H54 (cell line): ENCODE measurements around the gene IPO7.
A peak's percentile ranks its signal among the peaks of the same experiment; 100 is the strongest.
"Not testable (repeated sequence)": the region's sequence is repeated elsewhere in the genome, so short reads cannot be mapped to it uniquely, and the experiment has no call there.

Experiments
- DNase-seq: peaks from one replicate; pipeline ENCODE4 v3.0.0; 2011; ENCODE audit warnings: low spot score, mixed read lengths; ENCODE audit not compliant: insufficient read length
- FAIRE-seq: peaks from 3 replicates; lab custom pipeline; 2011; peaks lifted over from hg19 to GRCh38; lab: Jason Lieb, UNC
- POLR2A ChIP-seq: IDR thresholded peaks from 2 replicates; pipeline ENCODE4 v1.6.1; 2011; ENCODE audit warnings: low read depth, mild to moderate bottlenecking, low read length

The IPO7 gene

DNA sequence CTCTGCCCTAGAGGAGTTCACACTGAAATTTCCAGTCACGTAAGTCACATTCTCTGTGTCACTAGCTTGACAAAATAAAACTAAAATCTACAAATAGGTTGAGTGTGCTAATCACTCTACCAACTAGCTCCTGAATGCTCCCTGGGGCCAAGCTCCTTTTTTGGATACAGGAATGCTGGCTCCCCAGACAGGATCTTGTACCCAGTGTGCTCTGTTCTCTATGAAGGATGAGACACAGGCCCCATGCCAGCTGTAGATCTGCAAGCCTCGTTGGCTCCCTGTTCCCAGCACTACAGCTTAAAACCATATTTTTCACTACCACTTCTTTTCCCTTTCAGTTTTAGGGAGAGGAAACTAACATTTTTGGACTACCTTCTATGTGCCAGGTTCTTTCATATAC is 3.7 kb upstream of the IPO7 start:
- FAIRE-seq (no peak), DNase-seq (no peak)
- no peak for TF ChIP-seq POLR2A

DNA sequence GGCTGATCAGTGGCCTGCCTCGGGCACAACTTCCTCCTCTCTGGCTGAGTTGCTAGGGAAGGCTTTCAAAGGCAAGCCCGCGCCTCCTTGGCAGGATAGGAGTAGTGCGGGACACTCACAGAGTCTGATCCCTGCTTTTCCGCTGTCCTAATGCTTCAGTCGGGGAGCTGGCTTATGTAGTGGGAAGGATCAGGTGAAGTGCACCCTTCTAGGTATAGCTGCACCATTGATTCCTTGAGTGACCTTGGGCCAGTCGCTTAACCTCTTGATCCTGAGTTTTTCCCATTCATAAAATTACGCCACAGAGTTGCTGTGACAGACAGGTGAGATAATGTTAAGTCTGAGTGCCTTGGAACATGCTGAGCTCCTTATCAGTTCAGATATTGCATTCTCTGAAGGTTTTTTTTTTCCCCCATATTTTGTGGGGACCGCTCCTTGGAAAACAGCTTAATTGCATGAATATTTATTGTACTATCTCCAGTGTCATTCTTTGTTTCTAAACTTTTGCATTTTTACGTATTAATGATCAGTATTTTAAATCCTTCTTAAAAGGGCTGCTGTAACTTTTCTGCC is 961 bp downstream of the IPO7 start:
- no peak; the same call in 1 of the 2 replicates for TF ChIP-seq POLR2A
- no peak for DNase-seq
- peak; percentile 55 for FAIRE-seq

DNA sequence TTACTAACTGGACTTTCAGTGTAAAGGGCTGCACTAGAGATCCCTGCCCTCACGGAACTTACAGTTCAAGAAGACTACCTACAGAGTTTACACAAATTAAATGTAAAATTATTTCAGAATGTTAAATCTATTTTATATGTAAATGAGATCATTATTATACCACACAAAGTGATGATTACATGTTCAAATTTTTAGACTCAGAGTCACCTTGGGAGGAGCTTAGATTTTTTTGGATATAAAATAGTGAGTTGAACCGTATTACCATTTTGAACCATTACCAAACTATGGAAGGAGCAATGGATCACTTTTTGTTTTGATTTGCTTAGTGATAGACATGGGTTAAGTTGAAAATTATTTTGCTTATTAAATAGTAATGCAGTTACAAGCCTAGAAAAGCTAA is 1.6 kb downstream of the IPO7 start:
- TF ChIP-seq POLR2A = no peak
- no peak for DNase-seq
- no peak for FAIRE-seq

DNA sequence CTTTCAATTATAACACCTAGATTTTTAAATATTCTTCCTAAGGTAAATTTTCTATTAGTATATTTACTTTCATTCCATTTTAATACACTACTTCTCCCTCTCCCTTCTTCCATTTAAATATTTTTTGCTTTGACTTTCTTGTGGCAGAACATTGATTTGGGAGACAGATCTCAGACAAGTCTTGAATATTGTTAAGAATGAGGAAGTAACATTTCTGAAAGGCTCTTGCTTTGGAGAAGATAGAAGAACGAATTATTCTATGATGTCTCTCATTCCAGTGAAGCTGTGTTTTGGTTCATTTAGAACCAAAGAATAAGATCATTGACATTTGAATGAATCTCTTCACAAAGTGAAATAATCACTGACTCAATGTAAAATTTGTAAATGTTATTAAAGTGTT is 2.4 kb downstream of the IPO7 start:
- FAIRE-seq = no peak
- no peak for TF ChIP-seq POLR2A
- DNase-seq = no peak

DNA sequence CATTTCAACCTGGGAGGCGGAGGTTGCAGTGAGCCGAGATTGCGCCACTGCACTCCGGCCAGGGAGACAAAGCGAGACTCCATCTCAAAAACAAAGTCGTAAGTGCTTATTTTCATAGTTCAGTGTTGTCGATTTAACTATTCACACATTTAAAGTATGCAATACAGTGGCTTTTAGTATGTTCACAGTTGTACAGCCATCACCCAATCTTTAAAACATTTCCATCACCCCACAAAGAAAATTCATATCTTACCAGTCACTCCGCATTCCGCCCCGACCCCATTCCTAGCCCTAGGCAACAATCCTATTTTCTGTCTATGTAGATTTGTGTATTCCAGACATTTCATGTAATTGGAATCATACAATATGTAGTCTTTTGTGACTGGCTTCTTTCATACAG is 11.9 kb downstream of the IPO7 start:
- no peak for TF ChIP-seq POLR2A
- FAIRE-seq = no peak
- DNase-seq = no peak

DNA sequence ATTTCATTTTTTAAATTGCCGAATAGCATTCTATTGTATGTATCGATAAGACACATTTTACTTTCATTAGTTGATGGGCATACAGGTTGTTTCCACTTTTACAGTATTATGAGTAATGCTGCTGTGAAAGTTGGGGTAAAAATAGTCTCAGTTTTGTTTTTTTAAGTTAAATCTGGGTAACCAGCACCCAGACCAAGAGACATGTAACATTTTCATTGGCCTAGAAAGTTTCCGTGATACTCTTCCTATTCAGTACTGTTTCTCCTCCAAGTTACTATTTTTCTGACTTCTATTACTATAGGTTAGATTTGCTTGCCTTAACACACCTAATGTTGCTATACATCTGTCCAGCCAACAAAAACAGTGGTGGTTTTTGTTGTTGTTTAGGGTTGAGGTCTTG is 12.3 kb downstream of the IPO7 start:
- FAIRE-seq = no peak
- DNase-seq = no peak
- TF ChIP-seq POLR2A = no peak

DNA sequence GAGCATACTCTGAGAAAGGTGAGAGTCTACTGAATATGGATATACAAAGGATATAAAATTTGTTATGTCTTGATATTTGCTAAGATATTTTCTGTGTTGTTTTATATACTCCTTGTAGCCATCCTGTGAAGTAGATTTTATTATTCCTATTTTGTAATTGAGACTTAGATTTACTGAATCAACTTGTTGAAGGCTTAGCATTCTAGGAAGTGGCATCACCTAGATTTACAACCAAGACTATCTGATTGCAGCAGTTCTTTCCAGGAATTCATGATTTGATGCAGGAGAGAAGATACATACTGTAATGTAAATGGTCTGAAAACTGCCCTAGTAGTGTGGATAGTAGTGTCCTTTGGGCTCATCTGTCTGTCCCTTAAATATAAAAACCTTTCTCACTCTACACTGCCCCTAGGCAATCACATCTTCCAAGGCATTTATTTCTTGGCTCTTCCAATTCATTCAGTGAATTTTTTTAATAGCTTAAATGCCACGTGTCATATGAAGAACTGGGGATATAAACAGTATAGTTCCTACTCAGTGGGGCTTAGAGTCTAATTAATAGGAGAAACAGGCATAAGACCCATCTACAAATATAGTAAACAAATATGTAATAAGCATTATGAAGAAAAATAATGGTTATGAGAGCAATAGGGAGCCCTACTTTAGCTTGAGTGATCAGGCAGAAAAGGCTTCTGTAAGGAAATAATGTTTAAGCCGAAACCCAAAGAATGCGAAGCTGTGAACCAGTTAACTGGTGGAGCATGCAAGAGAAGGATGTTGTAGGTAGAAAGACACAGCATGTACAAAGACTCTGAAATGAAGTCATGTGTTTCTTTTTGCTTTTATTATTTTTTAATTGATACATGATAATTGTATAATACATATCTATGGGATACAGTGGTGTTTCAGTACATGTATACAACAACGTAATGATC is 13.6 kb downstream of the IPO7 start:
- TF ChIP-seq POLR2A = no peak
- no peak for FAIRE-seq
- DNase-seq = no peak

DNA sequence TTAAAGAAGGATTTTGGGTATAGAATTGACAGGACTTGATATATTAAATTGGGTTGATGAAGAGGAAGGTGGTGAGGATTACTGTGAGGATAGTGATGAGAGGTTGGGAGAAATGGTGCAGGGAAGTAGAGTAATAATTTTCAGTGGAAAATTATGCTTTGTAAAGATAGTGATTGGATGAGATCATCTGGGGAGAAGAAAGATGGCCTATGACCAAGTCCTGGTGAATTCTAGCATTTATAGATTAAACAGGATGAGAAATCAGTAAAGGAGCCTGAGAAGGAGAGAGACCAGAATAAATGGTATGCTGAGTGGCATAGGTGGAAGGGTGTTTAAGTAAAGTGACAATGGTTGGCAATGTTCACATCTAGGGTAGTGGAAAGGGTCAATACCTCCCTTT is 15.0 kb downstream of the IPO7 start:
- no peak for FAIRE-seq
- TF ChIP-seq POLR2A = no peak

DNA sequence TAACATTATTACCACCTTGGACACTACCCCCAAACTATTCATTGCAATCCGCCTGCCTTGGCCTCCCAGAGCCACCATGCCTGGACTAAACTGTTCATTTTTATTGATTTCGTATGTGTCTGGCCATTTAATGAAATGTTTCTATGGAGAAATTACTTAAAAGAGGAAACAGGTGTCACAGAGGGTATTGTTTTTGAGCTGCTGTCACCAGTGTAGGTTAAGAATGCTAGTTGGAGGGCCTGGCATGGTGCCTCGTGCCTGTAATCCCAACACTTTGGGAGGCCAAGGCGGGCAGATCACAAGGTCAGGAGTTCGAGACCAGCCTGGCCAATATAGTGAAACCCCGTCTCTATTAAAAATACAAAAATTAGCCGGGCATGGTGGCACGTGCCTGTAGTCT is 17.4 kb downstream of the IPO7 start:
- FAIRE-seq, DNase-seq: not testable (repeated sequence)

More for the DNA sequence above, 15.0 kb downstream of the IPO7 start:
- no peak for DNase-seq

DNA sequence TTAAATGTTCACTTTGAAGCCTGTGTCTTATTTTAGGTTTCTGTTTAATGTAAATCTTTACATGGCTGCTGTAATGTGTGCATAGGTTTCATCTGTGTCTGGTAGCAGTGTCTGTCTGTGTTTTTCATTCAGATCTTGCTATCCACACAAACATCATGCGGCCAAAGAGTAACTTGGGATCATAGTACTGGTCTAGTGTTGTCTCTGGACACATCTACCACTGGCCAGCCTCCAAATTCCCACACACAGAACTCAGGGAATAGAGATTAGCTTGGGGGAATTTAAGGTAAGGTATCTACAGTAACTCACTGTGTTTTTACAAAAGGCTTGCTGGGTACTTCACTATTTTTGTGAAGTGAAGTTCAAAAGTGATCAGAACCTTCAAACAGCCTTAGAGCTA is 44.3 kb downstream of the IPO7 start:
- no peak for TF ChIP-seq POLR2A
- DNase-seq (no peak), FAIRE-seq (peak; percentile 81)

DNA sequence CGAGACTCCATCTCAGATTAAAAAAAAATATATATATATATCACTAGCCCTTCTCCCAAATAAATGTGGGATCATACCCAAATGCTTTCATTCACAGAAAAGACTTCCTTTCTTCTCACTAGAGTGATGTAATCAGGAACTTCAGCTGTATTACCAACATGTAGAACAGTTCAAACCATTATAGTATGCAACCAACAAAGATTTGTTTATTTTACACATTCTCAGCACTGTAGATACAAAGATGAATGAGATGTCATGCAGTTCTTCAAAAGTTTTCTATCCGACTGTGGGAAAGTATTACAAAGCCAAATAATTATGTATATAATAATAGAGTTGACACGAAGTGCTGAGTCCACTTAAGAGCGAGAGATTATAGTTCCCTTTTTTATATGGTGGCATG is 54.2 kb downstream of the IPO7 start:
- DNase-seq = no peak
- no peak for TF ChIP-seq POLR2A
- FAIRE-seq = no peak

DNA sequence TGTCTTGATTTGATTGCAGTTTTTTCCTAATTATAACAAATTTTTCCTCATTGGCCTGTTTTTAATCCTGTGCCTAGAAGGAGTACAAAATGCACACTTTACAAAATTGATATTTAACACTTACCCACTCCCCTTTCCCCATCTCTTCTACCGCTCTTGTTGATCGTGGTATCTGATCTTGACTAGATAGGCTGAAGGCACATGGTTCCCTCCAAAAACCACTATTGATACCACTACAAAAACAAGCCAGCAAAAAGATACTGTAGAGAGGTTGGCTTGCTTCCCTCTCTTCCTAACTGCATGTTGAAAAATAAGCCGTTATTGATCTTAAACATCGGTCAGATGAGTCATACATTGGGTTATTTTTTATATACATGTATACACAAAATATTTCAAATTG is 61.8 kb downstream of the IPO7 start:
- TF ChIP-seq POLR2A = no peak
- no peak for DNase-seq
- FAIRE-seq = no peak

DNA sequence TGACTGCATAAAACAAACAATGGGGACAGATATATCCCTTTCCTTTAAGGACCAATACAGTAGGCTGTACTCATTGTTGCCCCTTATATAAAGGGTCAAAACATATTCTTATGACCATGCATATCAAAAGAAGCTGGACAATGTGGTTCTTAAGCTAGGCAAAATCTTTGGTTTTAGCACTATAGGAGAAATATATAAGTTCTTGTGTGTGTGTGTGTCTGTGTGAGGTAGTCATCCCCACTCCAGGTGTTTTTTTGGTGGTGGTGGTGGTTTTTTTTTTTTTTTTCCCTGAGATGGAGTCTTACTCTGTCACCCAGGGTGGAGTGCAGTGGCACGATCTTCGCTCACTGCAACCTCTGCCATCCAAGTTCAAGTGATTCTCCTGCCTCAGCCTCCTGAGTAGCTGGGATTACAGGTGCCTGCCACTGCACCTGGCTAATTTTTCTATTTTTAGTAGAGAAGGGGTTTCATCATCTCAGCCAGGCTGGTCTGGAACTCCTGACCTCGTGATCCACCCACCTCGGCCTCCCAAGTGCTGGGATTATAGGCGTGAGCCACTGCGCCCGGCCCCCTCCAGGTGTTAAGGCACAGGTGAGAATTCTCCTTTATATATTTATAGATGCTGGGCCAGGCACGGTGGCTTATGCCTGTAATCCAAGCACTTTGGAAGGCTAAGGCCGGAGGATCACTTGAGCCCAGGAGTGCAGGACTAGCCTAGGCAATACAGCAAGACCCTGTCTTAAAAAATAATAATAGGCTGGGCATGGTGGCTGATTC is 64.3 kb downstream of the IPO7 start:
- DNase-seq (no peak), FAIRE-seq (no peak)
- no peak for TF ChIP-seq POLR2A

DNA sequence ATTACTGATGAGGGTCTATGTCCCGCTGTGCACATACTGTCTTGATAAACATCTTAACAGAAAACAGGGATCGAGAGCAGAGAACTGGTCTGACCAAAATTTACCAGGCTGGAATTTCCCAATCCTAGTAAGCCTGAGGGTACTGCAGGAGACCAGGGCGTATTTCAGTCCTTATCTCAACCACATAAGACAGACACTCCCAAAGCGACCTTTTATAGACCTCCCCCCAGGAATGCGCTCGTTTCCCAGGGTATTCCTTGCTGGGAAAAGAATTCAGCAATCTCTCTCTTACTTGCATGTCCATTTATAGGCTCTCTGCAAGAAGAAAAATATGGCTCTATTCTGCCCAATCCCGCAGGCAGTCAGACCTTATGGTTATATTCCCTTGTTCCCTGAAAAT is 67.6 kb downstream of the IPO7 start:
- not testable (repeated sequence) for FAIRE-seq, DNase-seq
